Measurements from ENCODE around the gene KLK1. TPM values are rescaled to one million over a fixed set of nuclear protein-coding genes. Genes with fewer than 3 reads are reported as not detected.
"Not testable (repeated sequence)": the region's sequence is repeated elsewhere in the genome, so short reads cannot be mapped to it uniquely, and the experiment has no call there.

The KLK1 gene
- total RNA-seq, 1 donor from 2014 or later = 2.7 TPM

GRCh38 chr19:50779504-50780457 is 43.8 kb downstream of the KLK1 start:
- TF ChIP-seq CTCF (IDR thresholded peaks at IDR 0.05; ENCODE audit: unreplicated experiment) = no peak
- Mint-ChIP-seq H3K9me3 (ENCODE audit: unreplicated experiment) (peaks cover 10% of the 10 kb centered on the region), H3K27me3 (ENCODE audit: unreplicated experiment) (peaks cover 5% of the 10 kb centered on the region), H3K4me3 (ENCODE audit: unreplicated experiment) (no peak overlapping the region), H3K36me3 (ENCODE audit: low read depth, unreplicated experiment) (no peaks in the 10 kb centered on the region), H3K4me1 (ENCODE audit: unreplicated experiment) (no peaks in the 10 kb centered on the region), H3K27ac (ENCODE audit: unreplicated experiment) (no peak overlapping the region)
- DNase-seq (ENCODE audit: low spot score) = no peak

- Mint-ChIP-seq H3K9me3 (ENCODE audit: unreplicated experiment) (peaks cover 10% of the 10 kb centered on the region), H3K36me3 (ENCODE audit: low read depth, unreplicated experiment) (no peaks in the 10 kb centered on the region), H3K4me3 (ENCODE audit: unreplicated experiment) (no peak overlapping the region), H3K27ac (ENCODE audit: unreplicated experiment) (no peak overlapping the region), H3K27me3 (ENCODE audit: unreplicated experiment) (peaks cover 5% of the 10 kb centered on the region), H3K4me1 (ENCODE audit: unreplicated experiment) (no peaks in the 10 kb centered on the region)
- no peak for TF ChIP-seq CTCF (IDR thresholded peaks at IDR 0.05; ENCODE audit: unreplicated experiment)
- no peak for DNase-seq (ENCODE audit: low spot score)
Measured at GRCh38 chr19:50778906-50779430, 44.6 kb downstream of the KLK1 start.

GRCh38 chr19:50777830-50778303 is 45.7 kb downstream of the KLK1 start:
- Mint-ChIP-seq H3K4me3 (ENCODE audit: unreplicated experiment) (no peak overlapping the region), H3K36me3 (ENCODE audit: low read depth, unreplicated experiment) (no peaks in the 10 kb centered on the region), H3K9me3 (ENCODE audit: unreplicated experiment) (peaks cover 10% of the 10 kb centered on the region), H3K27ac (ENCODE audit: unreplicated experiment) (no peak overlapping the region), H3K4me1 (ENCODE audit: unreplicated experiment) (no peaks in the 10 kb centered on the region), H3K27me3 (ENCODE audit: unreplicated experiment) (peaks cover 8% of the 10 kb centered on the region)
- no peak for TF ChIP-seq CTCF (IDR thresholded peaks at IDR 0.05; ENCODE audit: unreplicated experiment)
- no peak for DNase-seq (ENCODE audit: low spot score)

GRCh38 chr19:50777261-50777660 is 46.3 kb downstream of the KLK1 start:
- Mint-ChIP-seq H3K4me1 (ENCODE audit: unreplicated experiment) (no peaks in the 10 kb centered on the region), H3K9me3 (ENCODE audit: unreplicated experiment) (peaks cover 10% of the 10 kb centered on the region), H3K36me3 (ENCODE audit: low read depth, unreplicated experiment) (no peaks in the 10 kb centered on the region), H3K27me3 (ENCODE audit: unreplicated experiment) (peaks cover 8% of the 10 kb centered on the region), H3K4me3 (ENCODE audit: unreplicated experiment) (no peak overlapping the region), H3K27ac (ENCODE audit: unreplicated experiment) (no peak overlapping the region)
- no peak for TF ChIP-seq CTCF (IDR thresholded peaks at IDR 0.05; ENCODE audit: unreplicated experiment)
- DNase-seq (ENCODE audit: low spot score) = no peak

GRCh38 chr19:50776131-50776530 is 47.5 kb downstream of the KLK1 start:
- no peak overlapping the region for H3K27ac Mint-ChIP-seq (ENCODE audit: unreplicated experiment)
- H3K4me1 Mint-ChIP-seq (ENCODE audit: unreplicated experiment) = no peaks in the 10 kb centered on the region
- no peak overlapping the region for H3K4me3 Mint-ChIP-seq (ENCODE audit: unreplicated experiment)
- TF ChIP-seq CTCF (IDR thresholded peaks at IDR 0.05; ENCODE audit: unreplicated experiment) = no peak
- peaks cover 10% of the 10 kb centered on the region for H3K9me3 Mint-ChIP-seq (ENCODE audit: unreplicated experiment)
- no peaks in the 10 kb centered on the region for H3K36me3 Mint-ChIP-seq (ENCODE audit: low read depth, unreplicated experiment)
- H3K27me3 Mint-ChIP-seq (ENCODE audit: unreplicated experiment) = peaks cover 8% of the 10 kb centered on the region
- no peak for DNase-seq (ENCODE audit: low spot score)

GRCh38 chr19:50773454-50773853 is 50.1 kb downstream of the KLK1 start:
- not testable (repeated sequence) for H3K27ac Mint-ChIP-seq (ENCODE audit: unreplicated experiment); H3K4me1 Mint-ChIP-seq (ENCODE audit: unreplicated experiment); H3K36me3 Mint-ChIP-seq (ENCODE audit: low read depth, unreplicated experiment); H3K4me3 Mint-ChIP-seq (ENCODE audit: unreplicated experiment); H3K27me3 Mint-ChIP-seq (ENCODE audit: unreplicated experiment); DNase-seq (ENCODE audit: low spot score)
- peaks cover 10% of the 10 kb centered on the region for H3K9me3 Mint-ChIP-seq (ENCODE audit: unreplicated experiment)

GRCh38 chr19:50772912-50773311 is 50.7 kb downstream of the KLK1 start:
- not testable (repeated sequence) for H3K4me1 Mint-ChIP-seq (ENCODE audit: unreplicated experiment); H3K27me3 Mint-ChIP-seq (ENCODE audit: unreplicated experiment); DNase-seq (ENCODE audit: low spot score); H3K27ac Mint-ChIP-seq (ENCODE audit: unreplicated experiment); H3K4me3 Mint-ChIP-seq (ENCODE audit: unreplicated experiment); H3K36me3 Mint-ChIP-seq (ENCODE audit: low read depth, unreplicated experiment)
- peaks cover 10% of the 10 kb centered on the region for H3K9me3 Mint-ChIP-seq (ENCODE audit: unreplicated experiment)
